Mammary epithelial cell (primary cell): ENCODE results near the gene ALG6.

Experiments
- CTCF ChIP-seq, 2 donors: IDR thresholded peaks in 1 of 2; conservative IDR thresholded peaks in 1 of 2; 2 replicates each; pipeline ENCODE4 v1.5.1; 2011 to 2012; ENCODE audit warnings: inconsistent platforms in 2 of 2, low read length in 2 of 2, mild to moderate bottlenecking in 2 of 2, control low read depth in 1 of 2, low read depth in 1 of 2; ENCODE audit not compliant: insufficient read depth in 1 of 2; ENCODE audit errors: extremely low read depth in 1 of 2
- EZH2 ChIP-seq: IDR thresholded peaks from 2 replicates; pipeline ENCODE4 v1.6.1; 2012; ENCODE audit warnings: low read length, inconsistent platforms, borderline replicate concordance

GRCh38 chr1:63486629-63487028 lies 119.2 kb downstream of the ALG6 start:
- TF ChIP-seq CTCF (conservative IDR thresholded peaks at IDR 0.05 in 1 of 2, IDR thresholded peaks at IDR 0.05 in 1 of 2; ENCODE audit: extremely low read depth in 1 of 2, insufficient read depth in 1 of 2, low read depth in 1 of 2, low read length in 2 of 2) (no peak), EZH2 (no peak)
